ENCODE data around the gene ANGPTL8. TPM values are rescaled to one million over a fixed set of nuclear protein-coding genes. Genes with fewer than 3 reads are reported as not detected.

Gene ANGPTL8
- total and polyA plus RNA-seq, 7 experiments from 2014 or later, result not detected

GRCh38 chr19:11225172-11225571, 14.2 kb upstream of the ANGPTL8 start:
- POLR2A ChIA-PET, result no interaction called here

DNA sequence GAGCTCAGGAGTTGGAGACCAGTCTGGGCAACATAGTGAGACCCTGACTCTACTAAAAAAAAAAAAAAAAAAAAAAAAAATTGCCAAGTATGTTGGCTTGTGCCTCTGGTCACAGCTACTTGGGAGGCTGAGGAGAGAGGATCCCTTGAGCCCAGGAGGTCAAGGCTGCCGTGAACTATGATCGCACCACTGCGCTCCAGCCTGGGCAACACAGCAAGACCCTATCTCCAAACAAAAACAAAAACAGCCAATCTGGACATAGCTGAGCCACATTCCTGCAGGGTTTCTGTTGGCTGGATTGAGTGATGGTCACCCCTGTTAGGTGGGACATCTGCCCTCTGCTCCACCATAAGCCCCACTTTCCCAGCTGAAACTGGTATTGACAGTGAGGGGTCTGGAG, 13.6 kb upstream of the ANGPTL8 start:
- H3K4me3 Mint-ChIP-seq, result no peak overlapping the region
- ChIA-PET CTCF (interaction anchor here (0.6 kb wide), 1 partner anchor 271 kb away, joined by 5 read pairs; no protein-coding TSS in a partner anchor), POLR2A (no interaction called here)
- Histone ChIP-seq H3K9me3 (ENCODE audit: control insufficient read depth in 2 of 3, low read length in 3 of 3) (peaks cover 0 to 6% (median 0%) of the 10 kb centered on the region in 3 experiments), H3K27ac (ENCODE audit: low read depth, low read length) (no peak overlapping the region), H3K4me1 (ENCODE audit: control insufficient read depth in 2 of 2, insufficient read depth in 2 of 2, low read length in 2 of 2) (no peaks in the 10 kb centered on the region), H3K27me3 (ENCODE audit: control insufficient read depth in 2 of 2, insufficient read depth in 2 of 2, low read length in 2 of 2) (no peaks in the 10 kb centered on the region), H3K4me3 (ENCODE audit: low read length) (no peak overlapping the region), H3K36me3 (ENCODE audit: control insufficient read depth in 2 of 3, insufficient read depth in 3 of 3, low read length in 3 of 3) (no peaks in the 10 kb centered on the region)
- peaks cover 0 to 3% (median 0%) of the 10 kb centered on the region in 7 donors for H3K4me1 Mint-ChIP-seq
- H3K27ac Mint-ChIP-seq, result no peak overlapping the region
- DNase-seq (no peak), ATAC-seq (no peak)
- H3K9me3 Mint-ChIP-seq, result peaks cover 0 to 18% (median 11%) of the 10 kb centered on the region in 11 donors
- peaks cover 0 to 12% (median 6%) of the 10 kb centered on the region in 5 donors for H3K27me3 Mint-ChIP-seq
- peaks cover 0 to 9% (median 6%) of the 10 kb centered on the region in 5 donors for H3K36me3 Mint-ChIP-seq
- intact Hi-C loops (cut with micrococcal nuclease), result no loop called here

More at GRCh38 chr19:11225172-11225571, 14.2 kb upstream of the ANGPTL8 start:
- ATAC-seq, result no peak
- no peak for DNase-seq
- Mint-ChIP-seq H3K27me3 (peaks cover 0 to 13% (median 6%) of the 10 kb centered on the region in 5 donors), H3K9me3 (peaks cover 5 to 23% (median 17%) of the 10 kb centered on the region in 11 donors), H3K27ac (no peak overlapping the region), H3K4me3 (no peak overlapping the region), H3K36me3 (peaks cover 0 to 14% (median 7%) of the 10 kb centered on the region in 5 donors), H3K4me1 (peaks cover 0 to 3% (median 0%) of the 10 kb centered on the region in 7 donors)
- intact Hi-C loops (cut with micrococcal nuclease), result no loop called here
- Histone ChIP-seq H3K4me1 (ENCODE audit: control insufficient read depth in 2 of 2, insufficient read depth in 2 of 2, low read length in 2 of 2) (no peaks in the 10 kb centered on the region), H3K27me3 (ENCODE audit: control insufficient read depth in 2 of 2, insufficient read depth in 2 of 2, low read length in 2 of 2) (no peaks in the 10 kb centered on the region), H3K36me3 (ENCODE audit: control insufficient read depth in 2 of 3, insufficient read depth in 3 of 3, low read length in 3 of 3) (no peaks in the 10 kb centered on the region), H3K4me3 (ENCODE audit: low read length) (no peak overlapping the region), H3K9me3 (ENCODE audit: control insufficient read depth in 2 of 3, low read length in 3 of 3) (peaks cover 0 to 6% (median 0%) of the 10 kb centered on the region in 3 experiments), H3K27ac (ENCODE audit: low read depth, low read length) (no peak overlapping the region)
- CTCF ChIA-PET, result no interaction called here

DNA sequence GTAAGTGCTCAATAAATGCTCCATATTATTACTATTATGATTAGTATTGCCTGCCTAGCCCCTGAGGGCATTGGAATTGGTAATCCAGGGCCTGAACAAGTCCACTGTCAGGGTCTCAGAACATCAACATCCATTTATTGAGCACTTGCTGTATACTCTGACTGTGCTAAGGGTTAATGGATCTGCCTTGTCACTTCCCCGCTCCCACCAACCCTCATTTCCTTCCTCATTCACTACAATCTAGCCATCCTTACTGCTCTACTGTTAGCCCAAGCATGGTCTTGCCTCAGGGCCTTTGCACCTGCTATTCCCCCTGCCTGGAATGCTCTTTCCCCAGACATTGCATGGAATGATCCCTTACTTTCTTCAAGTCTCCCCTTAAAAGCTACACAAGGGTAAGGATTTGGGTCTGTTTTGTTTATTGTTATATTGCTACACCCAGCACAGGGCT, 12.7 kb upstream of the ANGPTL8 start:
- peaks cover 0 to under 1% (median 0%) of the 10 kb centered on the region in 5 donors for H3K36me3 Mint-ChIP-seq
- H3K27ac Mint-ChIP-seq, result peak overlapping the region in 1 of 9 donors; percentile 77
- H3K9me3 ChIP-seq (ENCODE audit: control insufficient read depth in 2 of 3, low read length in 3 of 3), result peaks cover 0 to 4% (median 0%) of the 10 kb centered on the region in 3 experiments
- H3K4me1 ChIP-seq (ENCODE audit: control insufficient read depth in 2 of 2, insufficient read depth in 2 of 2, low read length in 2 of 2), result no peaks in the 10 kb centered on the region
- intact Hi-C loops (cut with micrococcal nuclease), result no loop called here
- no peak overlapping the region for H3K4me3 ChIP-seq (ENCODE audit: low read length)
- H3K27me3 ChIP-seq (ENCODE audit: control insufficient read depth in 2 of 2, insufficient read depth in 2 of 2, low read length in 2 of 2), result no peaks in the 10 kb centered on the region
- POLR2A ChIA-PET, result no interaction called here
- H3K9me3 Mint-ChIP-seq, result peaks cover 0 to 10% (median 3%) of the 10 kb centered on the region in 11 donors
- DNase-seq (no peak), ATAC-seq (no peak)
- H3K27me3 Mint-ChIP-seq, result peaks cover 0 to 8% (median 4%) of the 10 kb centered on the region in 5 donors
- no peak overlapping the region for H3K27ac ChIP-seq (ENCODE audit: low read depth, low read length)
- H3K36me3 ChIP-seq (ENCODE audit: control insufficient read depth in 2 of 3, insufficient read depth in 3 of 3, low read length in 3 of 3), result no peaks in the 10 kb centered on the region
- CTCF ChIA-PET, result no interaction called here
- peaks cover 0 to 3% (median 0%) of the 10 kb centered on the region in 7 donors for H3K4me1 Mint-ChIP-seq
- H3K4me3 Mint-ChIP-seq, result no peak overlapping the region

DNA sequence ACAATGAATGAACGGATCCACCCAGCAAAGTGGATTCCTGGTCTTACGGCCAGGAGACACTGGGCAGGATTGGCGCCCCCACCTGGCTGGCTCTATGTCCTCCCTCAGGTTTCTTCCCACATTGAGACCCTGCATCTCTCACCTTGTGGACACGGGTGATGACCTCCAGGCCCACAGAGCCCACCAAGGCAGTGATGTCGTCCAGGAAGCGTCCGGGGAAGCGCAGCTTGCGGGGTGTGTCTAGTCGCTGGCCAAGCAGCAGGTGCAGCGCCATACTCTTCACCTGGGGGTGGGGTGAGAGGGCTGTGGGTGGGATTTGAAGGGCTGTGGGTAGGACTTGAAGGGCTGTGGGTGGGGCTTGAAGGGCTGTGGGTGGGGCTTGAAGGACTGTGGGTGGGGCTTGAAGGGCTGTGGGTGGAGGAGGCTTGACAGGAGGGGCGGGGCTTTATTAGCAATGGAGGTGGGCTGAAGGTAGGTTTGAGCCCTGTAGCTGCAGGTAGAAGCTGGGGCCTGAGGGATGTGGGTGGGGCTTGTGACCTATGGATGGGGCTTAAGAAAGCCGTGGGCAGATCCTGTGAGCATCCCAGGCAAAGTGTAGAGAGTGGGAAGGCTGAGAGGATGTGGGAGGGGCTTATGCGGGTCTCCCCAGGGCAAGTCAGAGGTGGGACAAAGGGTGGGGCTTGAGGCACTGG, 12.1 kb upstream of the ANGPTL8 start:
- H3K36me3 ChIP-seq (ENCODE audit: control insufficient read depth in 2 of 3, insufficient read depth in 3 of 3, low read length in 3 of 3), result no peaks in the 10 kb centered on the region
- ChIA-PET POLR2A (no interaction called here), CTCF (interaction anchor here (0.6 kb wide), 1 partner anchor 333 kb away, joined by 4 read pairs; no protein-coding TSS in a partner anchor)
- peak overlapping the region in 1 of 9 donors; percentile 77 for H3K27ac Mint-ChIP-seq
- DNase-seq, result peak in 2 of 9 donors; percentile 7 to 8
- no peak overlapping the region for H3K4me3 ChIP-seq (ENCODE audit: low read length)
- H3K4me3 Mint-ChIP-seq, result no peak overlapping the region
- H3K36me3 Mint-ChIP-seq, result no peaks in the 10 kb centered on the region
- no peaks in the 10 kb centered on the region for H3K4me1 ChIP-seq (ENCODE audit: control insufficient read depth in 2 of 2, insufficient read depth in 2 of 2, low read length in 2 of 2)
- intact Hi-C loops (cut with micrococcal nuclease), result no loop called here
- no peaks in the 10 kb centered on the region for H3K27me3 ChIP-seq (ENCODE audit: control insufficient read depth in 2 of 2, insufficient read depth in 2 of 2, low read length in 2 of 2)
- H3K9me3 ChIP-seq (ENCODE audit: control insufficient read depth in 2 of 3, low read length in 3 of 3), result no peaks in the 10 kb centered on the region
- no peak overlapping the region for H3K27ac ChIP-seq (ENCODE audit: low read depth, low read length)
- H3K27me3 Mint-ChIP-seq, result peaks cover 0 to 6% (median 4%) of the 10 kb centered on the region in 5 donors
- no peak for ATAC-seq
- H3K9me3 Mint-ChIP-seq, result peaks cover 0 to 4% (median under 1%) of the 10 kb centered on the region in 11 donors
- peaks cover 0 to 3% (median 0%) of the 10 kb centered on the region in 7 donors for H3K4me1 Mint-ChIP-seq

GRCh38 chr19:11230621-11231386, 8.6 kb upstream of the ANGPTL8 start:
- Histone ChIP-seq H3K4me1 (ENCODE audit: control insufficient read depth in 2 of 2, insufficient read depth in 2 of 2, low read length in 2 of 2) (no peaks in the 10 kb centered on the region), H3K27ac (ENCODE audit: low read depth, low read length) (no peak overlapping the region), H3K9me3 (ENCODE audit: control insufficient read depth in 2 of 3, low read length in 3 of 3) (no peaks in the 10 kb centered on the region), H3K36me3 (ENCODE audit: control insufficient read depth in 2 of 3, insufficient read depth in 3 of 3, low read length in 3 of 3) (no peaks in the 10 kb centered on the region), H3K27me3 (ENCODE audit: control insufficient read depth in 2 of 2, insufficient read depth in 2 of 2, low read length in 2 of 2) (no peaks in the 10 kb centered on the region), H3K4me3 (ENCODE audit: low read length) (no peak overlapping the region)
- no peak for DNase-seq
- H3K4me1 Mint-ChIP-seq, result peaks cover 0 to 3% (median 0%) of the 10 kb centered on the region in 7 donors
- H3K27me3 Mint-ChIP-seq, result peaks cover 0 to 6% (median 3%) of the 10 kb centered on the region in 5 donors
- ChIA-PET CTCF (no interaction called here), POLR2A (no interaction called here)
- no peak overlapping the region for H3K27ac Mint-ChIP-seq
- H3K36me3 Mint-ChIP-seq, result no peaks in the 10 kb centered on the region
- H3K4me3 Mint-ChIP-seq, result peak overlapping the region in 1 of 10 donors; percentile 18
- peaks cover 0 to 2% (median 0%) of the 10 kb centered on the region in 11 donors for H3K9me3 Mint-ChIP-seq
- no peak for ATAC-seq
- intact Hi-C loops (cut with micrococcal nuclease), result no loop called here

DNA sequence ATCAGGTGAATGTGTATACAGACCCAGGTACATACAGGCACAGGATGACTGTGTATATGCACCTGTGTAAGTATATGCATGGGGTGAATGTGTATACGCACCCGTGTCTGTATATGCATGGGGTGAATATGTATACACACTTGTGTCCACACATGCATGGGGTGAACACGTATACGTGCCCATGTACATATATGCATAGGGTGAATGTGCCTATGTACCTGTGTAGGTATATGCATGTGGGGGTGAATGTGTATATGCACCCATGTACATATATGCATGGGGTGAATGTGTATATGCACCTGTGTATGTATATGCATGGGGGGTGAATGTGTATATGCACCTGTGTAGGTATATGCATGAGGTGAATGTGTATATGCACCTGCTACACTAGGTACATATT, 6.9 kb upstream of the ANGPTL8 start:
- Mint-ChIP-seq H3K4me1 (no peaks in the 10 kb centered on the region), H3K27ac (no peak overlapping the region), H3K9me3 (peaks cover 0 to 5% (median 2%) of the 10 kb centered on the region in 11 donors), H3K27me3 (peaks cover 0 to 6% (median 3%) of the 10 kb centered on the region in 5 donors), H3K4me3 (no peak overlapping the region), H3K36me3 (no peaks in the 10 kb centered on the region)
- Histone ChIP-seq H3K27me3 (ENCODE audit: control insufficient read depth in 2 of 2, insufficient read depth in 2 of 2, low read length in 2 of 2) (no peaks in the 10 kb centered on the region), H3K27ac (ENCODE audit: low read depth, low read length) (no peak overlapping the region), H3K36me3 (ENCODE audit: control insufficient read depth in 2 of 3, insufficient read depth in 3 of 3, low read length in 3 of 3) (no peaks in the 10 kb centered on the region), H3K4me1 (ENCODE audit: control insufficient read depth in 2 of 2, insufficient read depth in 2 of 2, low read length in 2 of 2) (no peaks in the 10 kb centered on the region), H3K9me3 (ENCODE audit: control insufficient read depth in 2 of 3, low read length in 3 of 3) (no peaks in the 10 kb centered on the region), H3K4me3 (ENCODE audit: low read length) (no peak overlapping the region)
- ChIA-PET CTCF (no interaction called here), POLR2A (no interaction called here)
- no peak for DNase-seq
- ATAC-seq, result no peak
- intact Hi-C loops (cut with micrococcal nuclease), result no loop called here
